PC-9 (cell line): ENCODE measurements around the gene GPRASP3. TPM values are rescaled to one million over a fixed set of nuclear protein-coding genes. Genes with fewer than 3 reads are reported as not detected.

Experiments used
- BruUV-seq: library from RNA; stranded (reverse); fragments of 400-500 nt; replicated peaks from 2 replicates; lab custom pipeline; 2021; lab: Mats Ljungman, UMichigan
- CTCF ChIA-PET: fragments of 300-600 bp; sonication (Branson Sonifier 250); formaldehyde crosslinking; loops from one replicate; lab custom pipeline; 2022; ENCODE audit warnings: antibody characterized with exemption; lab: Charles Lee
- POLR2A ChIA-PET: fragments of 300-600 bp; sonication (Branson Sonifier 250); formaldehyde crosslinking; loops from one replicate; lab custom pipeline; 2022; ENCODE audit warnings: antibody characterized with exemption; ENCODE audit not compliant: unreplicated experiment; lab: Charles Lee
- DNase-seq, 2 experiments: peaks; one replicate each; pipeline versions ENCODE4 v3.0.0 to v3.0.0-alpha.2; 2015 to 2022; ENCODE audit warnings: mixed read lengths in 1 of 2
- H2AFZ ChIP-seq: fragments of 200-600 bp; sonication (generic); 2 replicates; pipeline ENCODE4 v1.8.1; 2017; ENCODE audit warnings: antibody characterized with exemption
- H3F3A ChIP-seq: fragments of 200-600 bp; sonication (generic); 2 replicates; pipeline ENCODE4 v1.8.1; 2017; ENCODE audit warnings: antibody characterized with exemption, mild to moderate bottlenecking, low read depth; ENCODE audit not compliant: insufficient read depth
- H3K27ac ChIP-seq: fragments of 200-600 bp; sonication (generic); 2 replicates; pipeline ENCODE4 v1.6.1; 2016; ENCODE audit warnings: mixed run types
- H3K27me3 ChIP-seq: fragments of 200-600 bp; sonication (generic); 2 replicates; pipeline ENCODE4 v1.6.1; 2016; ENCODE audit warnings: low read depth, mixed run types; ENCODE audit not compliant: insufficient read depth
- H3K36me3 ChIP-seq: fragments of 200-600 bp; sonication (generic); 2 replicates; pipeline ENCODE4 v1.6.1; 2016; ENCODE audit warnings: low read depth, mixed run types
- H3K4me1 ChIP-seq: fragments of 200-600 bp; sonication (generic); replicated peaks from 2 replicates; pipeline ENCODE4 v1.6.1; 2016; ENCODE audit warnings: mixed run types; ENCODE audit not compliant: insufficient read depth
- H3K4me2 ChIP-seq: fragments of 200-600 bp; sonication (generic); 2 replicates; pipeline ENCODE4 v1.6.1; 2017; ENCODE audit warnings: mixed run types
- H3K4me3 ChIP-seq: fragments of 200-600 bp; sonication (generic); 2 replicates; pipeline ENCODE4 v1.6.1; 2016; ENCODE audit warnings: mixed run types
- H3K79me2 ChIP-seq: fragments of 200-600 bp; sonication (generic); 2 replicates; pipeline ENCODE4 v1.6.1; 2017; ENCODE audit warnings: low read depth, mixed run types
- H3K9me2 ChIP-seq: fragments of 200-600 bp; sonication (generic); 2 replicates; pipeline ENCODE4 v1.8.1; 2017; ENCODE audit warnings: mild to moderate bottlenecking; ENCODE audit not compliant: insufficient read depth
- H3K9me3 ChIP-seq: fragments of 200-600 bp; sonication (generic); 2 replicates; pipeline ENCODE4 v1.8.1; 2016; ENCODE audit warnings: low read depth; ENCODE audit not compliant: insufficient read depth
- H4K20me1 ChIP-seq: fragments of 200-600 bp; sonication (generic); 2 replicates; pipeline ENCODE4 v1.8.1; 2017; ENCODE audit not compliant: insufficient read depth
- EZH2 ChIP-seq: fragments of 200-600 bp; sonication (generic); IDR thresholded peaks from 2 replicates; pipeline ENCODE4 v1.8.0; 2017; ENCODE audit warnings: antibody characterized with exemption, low read depth
- intact Hi-C: fragments of 100-400 bp; cut with micrococcal nuclease; formaldehyde crosslinking; loops from one replicate; pipeline ENCODE4 v1.10.0; 2022; ENCODE audit not compliant: unreplicated experiment
- total RNA-seq: library from RNA; stranded (reverse); gene quantifications from 2 replicates; pipeline ENCODE4 v1.2.3, GENCODE V29; 2021
- TF ChIP-seq, protein P1 (sequence below): fragments of 200-600 bp; sonication (generic); conservative IDR thresholded peaks from 2 replicates; pipeline ENCODE4 v1.6.1; 2017; ENCODE audit warnings: mixed run types, antibody characterized with exemption, mild to moderate bottlenecking, moderate library complexity

GPRASP3 gene
- total RNA-seq, 1 experiment from 2014 or later = 3.5 TPM

DNA sequence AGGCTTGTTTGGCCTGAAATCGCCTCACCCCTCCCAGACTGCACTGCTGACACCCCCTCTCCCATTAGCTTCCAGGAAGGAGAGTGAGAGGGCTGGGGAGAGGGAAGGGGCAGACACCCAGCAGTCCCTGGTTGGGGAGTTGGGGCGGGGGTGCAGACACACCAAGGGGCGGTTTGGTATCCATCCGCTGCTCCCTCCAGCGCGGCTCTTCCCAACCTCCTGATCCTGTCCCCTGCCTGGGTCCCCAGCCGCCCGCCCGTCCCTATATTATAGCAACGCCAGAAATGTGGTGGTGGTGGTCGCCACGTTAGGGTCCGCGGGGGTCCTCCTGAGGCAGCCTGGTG, 24.9 kb downstream of the GPRASP3 start:
- intact Hi-C loops = no loop called here
- H3K27ac ChIP-seq = no peak overlapping the region
- TF ChIP-seq EZH2 = no peak
- TF ChIP-seq, protein P1, sequence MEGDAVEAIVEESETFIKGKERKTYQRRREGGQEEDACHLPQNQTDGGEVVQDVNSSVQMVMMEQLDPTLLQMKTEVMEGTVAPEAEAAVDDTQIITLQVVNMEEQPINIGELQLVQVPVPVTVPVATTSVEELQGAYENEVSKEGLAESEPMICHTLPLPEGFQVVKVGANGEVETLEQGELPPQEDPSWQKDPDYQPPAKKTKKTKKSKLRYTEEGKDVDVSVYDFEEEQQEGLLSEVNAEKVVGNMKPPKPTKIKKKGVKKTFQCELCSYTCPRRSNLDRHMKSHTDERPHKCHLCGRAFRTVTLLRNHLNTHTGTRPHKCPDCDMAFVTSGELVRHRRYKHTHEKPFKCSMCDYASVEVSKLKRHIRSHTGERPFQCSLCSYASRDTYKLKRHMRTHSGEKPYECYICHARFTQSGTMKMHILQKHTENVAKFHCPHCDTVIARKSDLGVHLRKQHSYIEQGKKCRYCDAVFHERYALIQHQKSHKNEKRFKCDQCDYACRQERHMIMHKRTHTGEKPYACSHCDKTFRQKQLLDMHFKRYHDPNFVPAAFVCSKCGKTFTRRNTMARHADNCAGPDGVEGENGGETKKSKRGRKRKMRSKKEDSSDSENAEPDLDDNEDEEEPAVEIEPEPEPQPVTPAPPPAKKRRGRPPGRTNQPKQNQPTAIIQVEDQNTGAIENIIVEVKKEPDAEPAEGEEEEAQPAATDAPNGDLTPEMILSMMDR = no peak
- H3F3A ChIP-seq = no peaks in the 10 kb centered on the region
- ChIA-PET POLR2A (no interaction called here), CTCF (no interaction called here)
- H3K9me2 ChIP-seq = no peaks in the 10 kb centered on the region
- BruUV-seq = no TSS peak
- H3K4me2 ChIP-seq = no peak overlapping the region
- H3K9me3 ChIP-seq = no peaks in the 10 kb centered on the region
- no peaks in the 10 kb centered on the region for H3K79me2 ChIP-seq
- DNase-seq = no peak
- H2AFZ ChIP-seq = no peak overlapping the region
- no peak overlapping the region for H3K4me3 ChIP-seq
- H3K27me3 ChIP-seq = no peaks in the 10 kb centered on the region
- no peaks in the 10 kb centered on the region for H3K4me1 ChIP-seq
- H3K36me3 ChIP-seq = no peaks in the 10 kb centered on the region
- no peaks in the 10 kb centered on the region for H4K20me1 ChIP-seq

DNA sequence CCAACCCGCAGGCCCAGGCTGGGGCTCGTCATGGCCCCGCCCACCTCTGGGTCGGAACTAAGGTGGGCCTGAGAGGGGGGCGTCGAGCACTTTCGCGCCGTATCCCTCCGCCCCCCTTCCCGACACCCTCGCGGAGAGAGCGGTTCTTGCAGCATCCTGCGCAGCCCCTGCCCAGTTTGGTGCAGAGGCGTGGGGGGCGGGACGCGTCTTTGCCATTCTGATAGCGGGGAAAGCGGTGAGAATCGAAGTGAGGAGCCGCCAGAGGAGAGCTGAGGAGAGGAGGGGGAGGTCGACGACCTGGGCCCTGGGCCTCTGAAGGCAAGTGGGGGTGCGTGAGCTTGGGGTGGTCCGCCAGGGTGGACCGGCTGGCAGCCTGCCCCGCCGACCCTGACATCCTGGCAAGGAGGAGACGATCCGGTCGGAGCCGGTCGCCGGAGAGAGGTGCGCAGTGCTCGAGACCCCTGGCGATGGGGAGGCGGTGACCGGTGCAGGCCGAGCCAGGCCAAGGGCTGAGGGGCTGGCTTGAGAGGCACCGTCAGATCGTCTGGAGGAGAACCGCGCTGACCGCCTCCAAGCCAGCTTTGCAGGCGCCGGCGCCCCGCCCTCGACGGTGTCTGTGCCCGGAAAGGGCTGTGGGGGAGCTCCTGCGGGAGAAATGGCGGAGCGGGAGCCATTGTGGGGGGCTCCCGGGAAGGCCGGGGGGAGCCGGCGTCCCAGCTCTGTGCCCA, 25.5 kb downstream of the GPRASP3 start:
- Histone ChIP-seq H3K27me3 (no peaks in the 10 kb centered on the region), H3K79me2 (no peaks in the 10 kb centered on the region), H2AFZ (no peak overlapping the region), H3K27ac (no peak overlapping the region), H4K20me1 (no peaks in the 10 kb centered on the region), H3K4me1 (no peaks in the 10 kb centered on the region), H3K9me3 (no peaks in the 10 kb centered on the region), H3F3A (no peaks in the 10 kb centered on the region), H3K9me2 (no peaks in the 10 kb centered on the region), H3K36me3 (no peaks in the 10 kb centered on the region), H3K4me3 (no peak overlapping the region), H3K4me2 (no peak overlapping the region)
- BruUV-seq = no TSS peak
- intact Hi-C loops = no loop called here
- POLR2A ChIA-PET = no interaction called here
- TF ChIP-seq EZH2 = no peak
- TF ChIP-seq, protein P1 = no peak
- CTCF ChIA-PET = no interaction called here
- DNase-seq = no peak

DNA sequence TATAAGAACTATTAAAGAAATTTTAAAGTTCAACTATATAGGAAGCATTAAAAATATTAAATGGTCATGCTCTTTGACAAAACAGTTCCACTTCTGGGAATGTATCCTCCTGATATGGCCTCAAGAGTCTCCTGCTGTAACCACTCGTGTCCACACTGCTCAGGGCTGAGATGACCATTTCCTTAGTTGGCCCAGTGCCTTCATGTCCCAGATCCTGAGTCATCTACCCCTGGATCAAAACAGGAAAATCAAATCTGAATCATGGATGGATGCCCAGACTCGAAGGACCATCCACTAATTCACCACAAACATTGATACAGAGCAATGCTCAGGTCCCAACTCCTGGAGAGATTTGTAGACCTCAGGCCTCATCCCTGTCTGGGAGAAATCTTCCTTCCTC, 44.7 kb downstream of the GPRASP3 start:
- BruUV-seq = no TSS peak
- TF ChIP-seq EZH2 = no peak
- TF ChIP-seq, protein P1 = no peak

More for the DNA sequence above, 44.7 kb downstream of the GPRASP3 start:
- H3K36me3 ChIP-seq = no peaks in the 10 kb centered on the region
- POLR2A ChIA-PET = no interaction called here
- no peak for DNase-seq
- H3K27ac ChIP-seq = no peak overlapping the region
- H3K9me3 ChIP-seq = no peaks in the 10 kb centered on the region
- no peaks in the 10 kb centered on the region for H3F3A ChIP-seq
- intact Hi-C loops = no loop called here
- H3K4me1 ChIP-seq = 0 out of 2 replicates have a peak, but pooled peaks cover 7% of the 10 kb centered on the region
- CTCF ChIA-PET = no interaction called here
- H3K4me3 ChIP-seq = no peak overlapping the region
- no peaks in the 10 kb centered on the region for H3K9me2 ChIP-seq
- H3K27me3 ChIP-seq = no peaks in the 10 kb centered on the region
- peaks cover 12% of the 10 kb centered on the region for H3K79me2 ChIP-seq
- no peaks in the 10 kb centered on the region for H4K20me1 ChIP-seq
- no peak overlapping the region for H3K4me2 ChIP-seq
- H2AFZ ChIP-seq = no peak overlapping the region
